HS-27A (cell line): ENCODE data around the gene CDH4.

ENCODE experiments used
- DNase-seq: peaks from one replicate; pipeline ENCODE4 v3.0.0-alpha.2; 2012; ENCODE audit warnings: low read depth, missing footprints

The CDH4 gene

GRCh38 chr20:61561111-61561830 lies 309.2 kb downstream of the CDH4 start:
- DNase-seq: no peak

GRCh38 chr20:61562491-61562890 lies 310.4 kb downstream of the CDH4 start:
- no peak for DNase-seq

- DNase-seq: no peak
These were observed 310.9 kb downstream of the CDH4 start for GRCh38 chr20:61562897-61563504.

GRCh38 chr20:61564628-61565027 lies 312.6 kb downstream of the CDH4 start:
- no peak for DNase-seq

GRCh38 chr20:61565791-61566190 lies 313.7 kb downstream of the CDH4 start:
- DNase-seq: no peak

GRCh38 chr20:61566691-61567090 lies 314.6 kb downstream of the CDH4 start:
- DNase-seq: no peak

- no peak for DNase-seq
These were observed 315.1 kb downstream of the CDH4 start for GRCh38 chr20:61567204-61567603.

GRCh38 chr20:61569825-61570224 lies 317.8 kb downstream of the CDH4 start:
- no peak for DNase-seq

GRCh38 chr20:61570646-61571195 lies 318.7 kb downstream of the CDH4 start:
- no peak for DNase-seq

- DNase-seq: no peak
These were observed 319.2 kb downstream of the CDH4 start for GRCh38 chr20:61571221-61571620.

- no peak for DNase-seq
These were observed 320.1 kb downstream of the CDH4 start for GRCh38 chr20:61571916-61572711.

GRCh38 chr20:61572789-61573188 lies 320.7 kb downstream of the CDH4 start:
- no peak for DNase-seq

GRCh38 chr20:61573415-61574305 lies 321.6 kb downstream of the CDH4 start:
- DNase-seq: no peak

- no peak for DNase-seq
These were observed 323.3 kb downstream of the CDH4 start for GRCh38 chr20:61575151-61575937.

GRCh38 chr20:61576372-61576771 lies 324.3 kb downstream of the CDH4 start:
- DNase-seq: no peak

GRCh38 chr20:61577065-61577464 lies 325.0 kb downstream of the CDH4 start:
- DNase-seq: no peak

GRCh38 chr20:61579908-61580307 lies 327.8 kb downstream of the CDH4 start:
- no peak for DNase-seq

GRCh38 chr20:61580958-61581824 lies 329.1 kb downstream of the CDH4 start:
- DNase-seq: no peak

GRCh38 chr20:61581825-61582188 lies 329.7 kb downstream of the CDH4 start:
- DNase-seq: no peak
